HG03025 (cell line): ENCODE data around the gene RIC8A.
"Not testable (repeated sequence)": the region's sequence is repeated elsewhere in the genome, so short reads cannot be mapped to it uniquely, and the experiment has no call there.

Source experiments
- ATAC-seq: cut with Tn5 transposase; IDR thresholded peaks from one replicate; pipeline ENCODE4 v1.9.1; 2021; ENCODE audit warnings: mild to moderate bottlenecking, moderate library complexity; ENCODE audit not compliant: unreplicated experiment, low FRiP score

The RIC8A gene

DNA sequence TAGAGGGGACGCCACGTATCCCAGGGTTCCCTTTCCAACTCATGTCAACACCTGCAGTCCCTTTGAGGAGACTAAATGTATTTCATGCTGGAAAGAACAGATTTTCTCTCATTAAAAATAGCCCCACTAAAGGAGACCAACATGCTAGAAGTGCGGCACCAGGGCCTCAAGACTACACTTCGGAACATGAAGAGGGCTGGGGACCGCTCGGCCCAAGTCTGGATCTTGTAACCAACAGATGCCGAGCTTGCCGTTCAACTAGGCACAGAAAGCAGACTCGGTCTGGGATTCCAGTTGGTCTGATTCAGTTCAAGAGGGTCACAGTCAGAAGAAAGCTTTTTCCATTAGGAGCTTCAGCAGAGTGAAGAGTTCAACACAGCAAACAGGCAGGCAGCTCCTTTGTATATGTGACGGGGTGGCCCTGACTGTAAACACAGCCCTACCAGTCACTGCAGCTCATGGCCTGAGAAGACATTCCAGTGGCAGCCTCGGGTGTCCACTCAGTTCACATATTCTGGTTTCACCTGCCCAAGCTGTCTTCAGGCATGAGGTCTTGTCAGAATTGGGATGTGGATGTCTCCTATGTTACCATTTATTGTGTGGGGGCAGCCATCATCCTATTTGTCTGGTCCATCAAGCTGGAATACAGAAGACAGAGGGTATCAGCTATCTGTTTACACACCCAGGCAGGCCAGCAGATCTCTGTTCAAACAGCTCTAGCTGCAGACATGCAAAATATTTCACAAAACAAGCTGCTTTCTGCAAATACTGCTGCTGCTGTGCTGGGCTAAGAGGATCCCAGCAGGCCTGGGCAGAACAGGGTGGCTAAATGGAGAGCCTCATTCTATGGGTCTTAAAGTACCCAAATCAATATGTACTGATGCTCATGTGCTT, 8.8 kb downstream of the RIC8A start:
- no peak for ATAC-seq

DNA sequence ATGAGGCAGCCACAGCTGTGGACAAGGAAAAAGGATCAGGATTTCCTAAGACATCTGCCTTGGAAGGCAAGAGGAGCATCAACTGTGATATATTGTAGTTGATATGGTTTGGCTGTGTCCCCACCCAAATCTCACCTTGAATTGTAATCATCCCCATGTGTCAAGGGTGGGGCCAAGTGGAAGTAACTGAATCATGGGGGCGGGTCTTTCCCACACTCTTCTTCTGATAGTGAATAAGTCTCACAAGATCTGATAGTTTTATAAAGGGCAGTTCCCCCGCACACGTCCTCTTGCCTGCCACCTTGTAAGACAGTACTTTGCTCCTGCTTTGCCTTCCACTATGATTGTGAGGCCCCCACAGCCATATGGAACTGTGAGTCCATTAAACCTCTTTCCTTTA, 10.2 kb downstream of the RIC8A start:
- ATAC-seq = no peak

GRCh38 chr11:218815-219593, 11.5 kb downstream of the RIC8A start:
- no peak for ATAC-seq

DNA sequence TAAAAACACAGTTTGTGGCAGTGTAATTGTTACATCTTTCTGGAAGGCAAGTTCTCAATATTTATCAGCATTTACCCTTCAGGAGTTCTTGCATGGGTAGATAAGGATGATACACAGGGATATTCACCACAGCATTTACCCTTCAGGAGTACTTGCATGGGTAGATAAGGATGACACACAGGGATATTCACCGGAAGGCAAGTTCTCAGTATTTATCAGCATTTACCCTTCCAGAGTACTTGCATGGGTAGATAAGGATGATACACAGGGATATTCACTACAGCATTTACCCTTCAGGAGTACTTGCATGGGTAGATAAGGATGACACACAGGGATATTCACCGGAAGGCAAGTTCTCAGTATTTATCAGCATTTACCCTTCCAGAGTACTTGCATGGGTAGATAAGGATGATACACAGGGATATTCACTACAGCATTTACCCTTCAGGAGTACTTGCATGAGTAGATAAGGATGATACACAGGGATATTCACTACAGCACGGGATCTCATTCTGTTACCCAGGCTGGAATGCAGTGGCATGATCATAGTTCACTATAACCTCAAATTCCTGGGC, 13.2 kb downstream of the RIC8A start:
- ATAC-seq = not testable (repeated sequence)

GRCh38 chr11:221539-221938, 14.0 kb downstream of the RIC8A start:
- ATAC-seq = no peak

- ATAC-seq = no peak
Measured at GRCh38 chr11:221998-222789, 14.7 kb downstream of the RIC8A start.

DNA sequence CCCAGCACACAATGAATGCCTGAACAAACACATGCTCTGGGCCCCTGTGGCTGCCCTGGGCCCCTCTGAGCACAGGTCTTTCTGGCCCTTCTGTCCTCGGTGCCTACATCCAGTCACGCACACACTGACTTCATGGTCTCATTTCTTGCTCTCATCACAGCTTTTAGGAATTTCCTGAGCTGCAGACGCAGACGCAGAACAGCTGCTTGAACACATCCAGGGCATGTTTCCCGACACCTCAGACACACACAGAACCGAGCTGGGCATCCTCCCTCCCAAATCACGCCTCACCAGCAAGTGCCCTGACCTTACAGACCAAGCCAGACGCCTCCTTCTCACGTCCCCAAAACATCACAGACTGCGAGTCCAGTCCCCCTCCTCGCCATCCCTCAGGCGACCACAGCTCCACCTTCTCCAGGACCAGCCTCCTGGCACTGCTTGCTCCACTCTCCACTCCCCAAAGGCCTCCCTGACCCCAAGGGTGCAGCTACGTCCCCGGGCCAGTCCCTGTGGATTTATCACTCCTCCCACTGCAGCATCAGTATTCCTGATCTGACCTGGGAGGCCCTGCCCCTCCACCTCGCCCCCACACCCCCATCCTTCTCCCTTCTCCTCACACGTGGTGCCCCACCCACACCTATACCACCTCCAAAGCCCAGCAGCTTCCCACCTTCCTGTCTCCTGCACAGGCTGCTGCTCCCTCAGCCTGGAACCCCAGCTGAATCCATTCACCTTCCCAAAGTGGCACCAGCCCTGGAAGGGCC, 15.7 kb downstream of the RIC8A start:
- no peak for ATAC-seq

GRCh38 chr11:223884-224283, 16.4 kb downstream of the RIC8A start:
- no peak for ATAC-seq

- no peak for ATAC-seq
Measured at GRCh38 chr11:224424-224823, 16.9 kb downstream of the RIC8A start.

DNA sequence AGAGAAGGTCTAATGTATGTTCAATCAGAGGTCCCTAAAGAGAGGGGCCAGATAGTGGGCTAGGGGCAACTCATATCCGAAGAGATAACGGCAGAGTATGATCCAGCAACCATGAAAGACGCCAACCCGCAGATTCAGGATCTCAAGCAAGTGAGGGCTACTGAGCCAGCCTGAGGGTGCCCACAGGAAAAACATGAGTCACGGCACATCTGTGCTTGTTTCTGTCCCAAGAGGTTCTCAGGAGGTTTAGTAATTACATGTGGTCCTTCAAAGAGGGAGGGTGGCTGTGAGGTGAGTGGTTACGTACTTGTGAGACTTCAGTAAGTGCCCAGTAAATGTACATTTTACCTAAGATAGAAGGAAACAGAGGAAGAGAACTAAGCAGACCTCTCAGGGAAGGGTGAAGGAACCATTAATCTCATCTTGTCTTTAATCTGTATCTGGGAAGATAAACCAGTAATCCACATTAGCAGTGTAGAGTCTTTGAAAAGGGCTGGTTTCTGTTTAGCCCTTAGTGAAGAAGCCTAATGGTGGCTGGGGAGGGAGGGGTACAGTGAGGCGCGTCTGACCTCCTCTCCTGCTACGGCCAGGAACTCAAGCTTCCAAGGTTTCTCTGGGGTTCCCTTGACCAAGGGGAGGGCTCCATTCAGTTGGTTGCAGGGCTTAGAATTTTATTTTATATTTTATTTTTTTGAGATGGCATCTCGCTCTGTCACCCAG, 18.4 kb downstream of the RIC8A start:
- ATAC-seq = no peak

DNA sequence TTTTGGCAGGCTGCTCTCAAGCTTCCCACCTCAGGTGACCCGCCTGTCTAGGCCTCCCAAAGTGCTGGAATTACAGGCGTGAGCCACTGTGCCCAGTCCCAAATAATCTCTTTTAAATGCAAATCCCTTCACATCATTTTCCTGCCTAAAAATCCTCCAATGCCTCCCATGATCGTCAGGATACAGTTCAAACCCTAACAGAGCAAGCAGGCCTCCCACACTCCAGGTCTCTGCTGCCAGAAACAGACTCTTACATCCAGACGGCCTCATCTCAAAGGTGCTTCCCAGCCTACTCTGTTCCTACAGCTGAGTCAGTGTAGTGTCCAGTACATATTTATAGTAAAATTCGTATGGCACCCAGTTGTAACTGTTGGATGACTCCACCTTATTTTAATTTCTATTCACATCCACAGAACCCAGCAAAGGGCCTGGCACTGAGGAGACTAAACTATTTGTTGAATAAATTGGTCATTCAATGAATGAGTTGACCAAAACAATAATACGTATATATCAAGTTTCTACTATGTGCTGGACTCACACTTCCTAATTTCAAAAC, 20.4 kb downstream of the RIC8A start:
- no peak for ATAC-seq

DNA sequence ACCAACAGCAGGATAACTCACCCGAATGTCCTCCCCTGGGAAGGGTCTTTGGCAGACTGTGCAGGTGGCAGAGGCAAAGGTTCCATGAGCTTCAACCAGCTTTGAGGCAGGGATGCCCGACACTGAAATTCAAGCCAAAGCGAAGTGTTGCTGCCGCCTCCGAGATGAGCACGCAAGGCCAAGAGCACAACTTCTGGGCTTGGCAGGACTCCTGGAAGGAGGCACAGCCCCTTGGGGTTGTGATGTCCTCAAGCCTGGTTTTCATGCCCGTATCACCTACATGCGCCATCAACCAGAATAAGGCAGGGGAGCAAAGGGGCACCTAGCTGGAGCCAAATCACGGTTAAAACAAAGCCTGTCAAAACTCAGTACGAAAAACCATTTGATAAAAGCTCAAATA, 22.9 kb downstream of the RIC8A start:
- no peak for ATAC-seq

GRCh38 chr11:232783-233565, 25.5 kb downstream of the RIC8A start:
- ATAC-seq = no peak

DNA sequence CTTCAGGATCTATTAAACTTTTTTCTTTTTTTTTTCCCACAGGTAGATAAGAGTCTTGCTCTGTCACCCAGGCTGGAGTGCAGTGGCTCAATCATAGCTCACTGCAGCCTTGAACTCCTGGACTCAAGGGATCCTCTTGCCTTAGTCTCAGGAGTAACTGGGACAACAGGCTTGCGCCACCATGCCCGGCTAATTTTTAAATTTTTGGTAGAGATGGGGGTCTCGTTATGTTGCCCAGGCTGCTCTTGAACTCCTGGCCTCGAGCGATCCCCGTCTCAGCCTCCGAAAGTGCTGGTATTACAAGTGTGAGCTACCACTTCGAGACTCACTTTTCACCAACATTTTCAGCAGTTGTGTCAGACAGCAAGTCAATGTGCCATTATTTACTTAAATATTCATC, 27.7 kb downstream of the RIC8A start:
- ATAC-seq = no peak

DNA sequence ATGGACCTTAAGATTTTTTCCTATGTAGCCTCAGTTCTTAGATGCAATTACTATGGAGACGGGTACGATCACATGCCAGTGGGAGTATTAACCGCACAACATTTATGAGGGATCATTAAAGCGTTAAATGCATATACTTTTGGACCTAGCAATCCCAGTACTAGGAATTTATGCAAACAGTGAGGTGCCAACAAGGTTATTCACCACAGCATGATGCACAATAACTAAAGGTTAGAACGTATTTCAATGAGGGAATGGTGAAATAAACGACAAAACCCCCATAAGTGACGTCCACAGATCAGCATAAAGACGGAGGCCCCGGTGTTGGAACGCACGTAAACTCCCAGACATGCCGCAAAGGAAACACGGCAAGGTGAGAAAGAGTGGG, 28.1 kb downstream of the RIC8A start:
- ATAC-seq = no peak

DNA sequence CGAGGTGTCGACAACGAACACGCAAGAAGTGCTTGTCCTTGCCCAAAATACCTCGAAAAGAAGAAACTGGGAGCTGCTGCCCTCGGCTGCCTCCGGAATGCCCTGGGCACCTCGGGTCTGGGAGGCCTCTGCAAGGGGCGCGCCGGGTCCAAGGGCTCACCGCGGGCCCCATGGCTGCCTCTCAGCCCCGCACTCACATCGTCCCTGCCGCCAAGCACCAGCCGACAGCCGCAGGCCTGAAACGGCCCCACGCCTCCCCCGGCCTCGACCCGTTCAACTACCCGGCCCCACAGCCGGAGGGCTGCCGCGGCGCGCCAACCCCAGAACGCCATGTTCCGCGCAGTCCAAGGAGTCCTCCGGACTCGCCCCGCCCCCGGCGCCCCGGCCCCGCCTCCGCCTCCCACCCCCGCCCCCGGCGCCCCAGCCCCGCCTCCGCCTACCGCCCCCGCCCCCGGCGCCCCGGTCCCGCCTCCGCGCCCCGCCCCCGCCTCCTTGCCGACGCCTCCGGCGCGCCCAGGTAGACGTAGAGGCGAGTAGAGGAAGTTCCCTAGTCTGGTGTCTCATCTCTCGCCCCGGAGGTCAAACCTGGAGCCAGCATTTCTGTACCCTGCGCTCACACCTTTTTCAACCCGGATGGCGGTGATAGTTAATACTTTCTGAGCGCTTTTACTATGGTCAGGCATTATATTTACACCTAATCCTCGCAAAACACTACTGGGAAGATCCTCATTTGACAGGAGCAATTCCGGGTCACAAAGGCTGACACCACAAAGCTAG, 28.7 kb downstream of the RIC8A start, which contains the start of gene SIRT3:
TSS of gene SIRT3 (minus strand) at position 346 of the 777 bp plus-strand sequence. CDS start at position 332, 14 bp downstream.
- ATAC-seq = peak; percentile 52
